HG02798 (cell line): ENCODE results near the gene DOK6.
A peak's percentile ranks its signal among the peaks of the same experiment; 100 is the strongest.

ENCODE experiments used
- ATAC-seq: cut with Tn5 transposase; IDR thresholded peaks from one replicate; pipeline ENCODE4 v1.9.1; 2021; ENCODE audit warnings: mild to moderate bottlenecking; ENCODE audit not compliant: unreplicated experiment, poor library complexity

DOK6 gene

GRCh38 chr18:69529151-69529550 is 128.5 kb downstream of the DOK6 start:
- ATAC-seq = no peak

- ATAC-seq = no peak
Measured at GRCh38 chr18:69531973-69532372, 131.3 kb downstream of the DOK6 start.

GRCh38 chr18:69537183-69537582 is 136.5 kb downstream of the DOK6 start:
- ATAC-seq = no peak

GRCh38 chr18:69538849-69539248 is 138.2 kb downstream of the DOK6 start:
- ATAC-seq = no peak

- ATAC-seq = no peak
Measured at GRCh38 chr18:69539404-69539803, 138.7 kb downstream of the DOK6 start.

- ATAC-seq = no peak
Measured at GRCh38 chr18:69556228-69556627, 155.5 kb downstream of the DOK6 start.

- ATAC-seq = no peak
Measured at GRCh38 chr18:69557282-69557681, 156.6 kb downstream of the DOK6 start.

GRCh38 chr18:69558052-69558451 is 157.4 kb downstream of the DOK6 start:
- ATAC-seq = no peak

GRCh38 chr18:69559604-69560003 is 158.9 kb downstream of the DOK6 start:
- ATAC-seq = no peak

- no peak for ATAC-seq
Measured at GRCh38 chr18:69564602-69565001, 163.9 kb downstream of the DOK6 start.

- ATAC-seq = no peak
Measured at GRCh38 chr18:69567813-69568488, 167.3 kb downstream of the DOK6 start.

GRCh38 chr18:69569133-69569532 is 168.4 kb downstream of the DOK6 start:
- no peak for ATAC-seq

GRCh38 chr18:69574401-69574800 is 173.7 kb downstream of the DOK6 start:
- no peak for ATAC-seq

GRCh38 chr18:69580107-69580506 is 179.4 kb downstream of the DOK6 start:
- peak; percentile 82 for ATAC-seq

GRCh38 chr18:69584429-69584828 is 183.7 kb downstream of the DOK6 start:
- ATAC-seq = no peak

GRCh38 chr18:69585696-69586095 is 185.0 kb downstream of the DOK6 start:
- ATAC-seq = no peak

GRCh38 chr18:69586537-69586936 is 185.8 kb downstream of the DOK6 start:
- ATAC-seq = no peak

GRCh38 chr18:69588301-69588700 is 187.6 kb downstream of the DOK6 start:
- no peak for ATAC-seq

- no peak for ATAC-seq
Measured at GRCh38 chr18:69590150-69590549, 189.5 kb downstream of the DOK6 start.

- no peak for ATAC-seq
Measured at GRCh38 chr18:69596345-69596744, 195.7 kb downstream of the DOK6 start.

- ATAC-seq = no peak
Measured at GRCh38 chr18:69597561-69597960, 196.9 kb downstream of the DOK6 start.

- no peak for ATAC-seq
Measured at GRCh38 chr18:69599377-69599776, 198.7 kb downstream of the DOK6 start.

- no peak for ATAC-seq
Measured at GRCh38 chr18:69612242-69612641, 211.6 kb downstream of the DOK6 start.
